HepG2 (cell line): ENCODE data around the gene ABAT. TPM values are rescaled to one million over a fixed set of nuclear protein-coding genes. Genes with fewer than 3 reads are reported as not detected.

Experiments
- ATAC-seq: fragments of 200-7000 bp; cut with Tn5 transposase; 3 replicates; pipeline ENCODE4 v1.9.1; 2020; ENCODE audit warnings: mild to moderate bottlenecking, moderate library complexity
- BruUV-seq: library from RNA; stranded (reverse); fragments of 400-500 nt; replicated peaks from 2 replicates; lab custom pipeline; 2021; lab: Mats Ljungman, UMichigan
- CTCF ChIA-PET: fragments of 300-600 bp; formaldehyde crosslinking; extraction: SDS; loops from one replicate; lab custom pipeline; 2021; ENCODE audit warnings: low total read pairs, inconsistent platforms, low intra/inter-chr PET ratio; lab: Yijun Ruan, JAX
- POLR2A ChIA-PET: fragments of 350-600 bp; sonication (Branson Sonifier 250); formaldehyde crosslinking; loops from one replicate; lab custom pipeline; 2020; ENCODE audit warnings: antibody characterized with exemption, inconsistent platforms; lab: Yijun Ruan, JAX
- DNase-seq: peaks from one replicate; pipeline ENCODE4 v3.0.0-alpha.2; 2015; ENCODE audit warnings: low spot score
- FAIRE-seq: peaks from 3 replicates; lab custom pipeline; 2011; peaks lifted over from hg19 to GRCh38; lab: Jason Lieb, UNC
- H2AFZ ChIP-seq: one replicate; pipeline ENCODE4 v1.6.1; 2011; ENCODE audit warnings: low read length, inconsistent platforms
- H3K27ac ChIP-seq: fragments of 300-600 bp; 3 replicates; pipeline ENCODE4 v1.8.0; 2011; ENCODE audit warnings: mixed run types, mild to moderate bottlenecking, mixed read lengths, low read length, inconsistent platforms; ENCODE audit not compliant: insufficient read depth; ENCODE audit errors: extremely low read length
- H3K27me3 ChIP-seq, 2 experiments: fragments of 200-600 bp in 1 of 2; 2 replicates in 1 of 2; 3 replicates in 1 of 2; pipeline versions ENCODE4 v1.6.0 to v1.8.0; 2011; ENCODE audit warnings: low read length in 2 of 2, mild to moderate bottlenecking in 2 of 2, moderate library complexity in 2 of 2, inconsistent platforms in 1 of 2; ENCODE audit not compliant: insufficient read depth in 2 of 2, control insufficient read depth in 1 of 2
- H3K36me3 ChIP-seq, 2 experiments: fragments of 200-600 bp in 1 of 2; replicated peaks in 1 of 2; 2 replicates in 1 of 2; 3 replicates in 1 of 2; pipeline versions ENCODE4 v1.5.1 to v1.8.0; 2011; ENCODE audit warnings: low read length in 2 of 2, inconsistent platforms in 1 of 2; ENCODE audit not compliant: insufficient read depth in 2 of 2, control insufficient read depth in 1 of 2
- H3K4me1 ChIP-seq: 2 replicates; pipeline ENCODE4 v1.5.1; 2012; ENCODE audit warnings: low read length, inconsistent platforms; ENCODE audit not compliant: insufficient read depth
- H3K4me2 ChIP-seq: 2 replicates; pipeline ENCODE4 v1.6.0; 2011; ENCODE audit warnings: low read depth, low read length, inconsistent platforms
- H3K4me3 ChIP-seq, 3 experiments: fragments of 200-600 bp in 1 of 3; sonication (generic), shearing (Covaris generic) in 1 of 3; replicated peaks in 1 of 3; 2 replicates each; pipeline ENCODE4 v1.5.1; 2011 to 2016; ENCODE audit warnings: low read length in 3 of 3, inconsistent platforms in 2 of 3, low read depth in 2 of 3, mild to moderate bottlenecking in 2 of 3, control low read depth in 1 of 3, mixed read lengths in 1 of 3; ENCODE audit not compliant: insufficient read depth in 1 of 3
- H3K79me2 ChIP-seq: one replicate; pipeline ENCODE4 v1.6.1; 2011; ENCODE audit warnings: low read length, inconsistent platforms; ENCODE audit not compliant: insufficient read depth
- H3K9ac ChIP-seq: 2 replicates; pipeline ENCODE4 v1.6.0; 2011; ENCODE audit warnings: mild to moderate bottlenecking, low read depth, low read length, inconsistent platforms; ENCODE audit not compliant: insufficient read depth
- H3K9me3 ChIP-seq: 2 replicates; pipeline ENCODE4 v1.5.1; 2012; ENCODE audit warnings: mild to moderate bottlenecking, low read length
- H4K20me1 ChIP-seq: 2 replicates; pipeline ENCODE4 v1.6.0; 2011; ENCODE audit warnings: inconsistent platforms, mild to moderate bottlenecking, low read length, moderate library complexity; ENCODE audit not compliant: insufficient read depth
- HOXA5 ChIP-seq: sonication (generic); formaldehyde crosslinking; IDR thresholded peaks from 2 replicates; pipeline ENCODE4 v1.4.0; 2020; ENCODE audit warnings: missing genetic modification reagents
- NFYB ChIP-seq: sonication (generic); formaldehyde crosslinking; IDR thresholded peaks from 2 replicates; pipeline ENCODE4 v1.4.0; 2020; ENCODE audit warnings: missing genetic modification reagents
- PHF5A ChIP-seq: IDR thresholded peaks from one replicate; pipeline ENCODE4 v1.6.1; 2018; ENCODE audit warnings: low read depth, missing genetic modification reagents; ENCODE audit not compliant: unreplicated experiment
- ZNF326 ChIP-seq: sonication (generic); formaldehyde crosslinking; IDR thresholded peaks from 2 replicates; pipeline ENCODE4 v1.4.0; 2020; ENCODE audit warnings: missing genetic modification reagents, borderline replicate concordance
- ZNF816 ChIP-seq: sonication (generic); formaldehyde crosslinking; IDR thresholded peaks from 2 replicates; pipeline ENCODE4 v1.8.0; 2022; ENCODE audit warnings: missing genetic modification reagents, mild to moderate bottlenecking, borderline replicate concordance
- WGBS: methylation state at CpG from one replicate; pipeline ENCODE4 v1.1.6; 2017; ENCODE audit warnings: low lambda C conversion rate; 5-methylcytosine and 5-hydroxymethylcytosine counted together
- in situ Hi-C: cut with HindIII; loops from 2 replicates; pipeline ENCODE4 v1.10.0; 2017; ENCODE audit warnings: low pct_unique_long_range_greater_than_20kb; ENCODE audit not compliant: extremely low pct_ligation_motif_present
- intact Hi-C: fragments of 100-400 bp; cut with micrococcal nuclease; formaldehyde crosslinking; loops from one replicate; pipeline ENCODE4 v1.10.0; 2022; ENCODE audit not compliant: unreplicated experiment
- polyA plus RNA-seq, 8 experiments: library from polyadenylated mRNA; depleted of rRNA in 3 of 8; stranded (reverse) in 7 of 8; unstranded in 1 of 8; fragments of >200 nt; fragmentation: Illumina TruSeq in 4 of 8; extraction: Trizol in 4 of 8; gene quantifications; 2 replicates each; pipeline versions ENCODE4 v1.2.1 to v1.2.3, GENCODE V29; 2011 to 2016; ENCODE audit warnings: low read depth in 4 of 8, missing spikeins in 1 of 8, mixed read lengths in 1 of 8; ENCODE audit not compliant: insufficient read depth in 1 of 8
- total RNA-seq, 5 experiments: library from RNA; depleted of rRNA; stranded (reverse); fragments of >200 nt; fragmentation: Illumina TruSeq; extraction: Trizol; gene quantifications; 2 replicates each; pipeline ENCODE4 v1.2.3, GENCODE V29; 2016; ENCODE audit warnings: low read depth in 1 of 5
- TF ChIP-seq, protein P1 (sequence below): sonication (generic); formaldehyde crosslinking; IDR thresholded peaks from 2 replicates; pipeline ENCODE4 v1.8.0; 2022; ENCODE audit warnings: missing genetic modification reagents, mild to moderate bottlenecking, moderate library complexity, borderline replicate concordance
- TF ChIP-seq, protein P2 (sequence below): sonication (generic); formaldehyde crosslinking; IDR thresholded peaks from 2 replicates; pipeline ENCODE4 v1.8.0; 2022; ENCODE audit warnings: mild to moderate bottlenecking, missing genetic modification reagents, moderate library complexity
- TF ChIP-seq, protein P3 (sequence below): sonication (generic); formaldehyde crosslinking; IDR thresholded peaks from 2 replicates; pipeline ENCODE4 v1.5.0; 2020; ENCODE audit warnings: mild to moderate bottlenecking, missing genetic modification reagents, borderline replicate concordance

ABAT gene
- total and polyA plus RNA-seq, 2 of the 13 experiments (the other 11 are each of a cell fraction or from before 2014, with no cell fraction given), result 47.6 to 97.3 TPM

DNA sequence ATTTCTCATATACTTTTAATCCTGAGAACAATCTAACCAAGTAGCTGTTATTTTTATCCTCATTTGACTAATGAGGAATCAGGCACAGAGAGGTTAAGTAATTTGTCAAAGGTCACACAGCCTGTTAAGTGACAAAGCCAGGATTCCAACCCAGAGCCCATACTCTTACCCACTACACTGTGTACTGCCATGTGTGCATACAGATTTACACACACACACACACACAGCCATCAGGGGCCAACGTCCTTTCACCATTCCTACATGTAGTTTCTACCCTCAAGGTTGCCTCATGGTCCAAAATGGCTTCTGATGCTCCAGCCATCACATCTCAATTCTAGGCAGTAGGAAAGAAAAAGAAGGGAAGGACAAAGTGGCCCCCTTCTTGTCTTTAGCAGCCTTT lies 100.9 kb downstream of the ABAT start (continued):
- TF ChIP-seq ZNF816 (CRISPR knock-in tag), result no peak
- TF ChIP-seq, protein P1, sequence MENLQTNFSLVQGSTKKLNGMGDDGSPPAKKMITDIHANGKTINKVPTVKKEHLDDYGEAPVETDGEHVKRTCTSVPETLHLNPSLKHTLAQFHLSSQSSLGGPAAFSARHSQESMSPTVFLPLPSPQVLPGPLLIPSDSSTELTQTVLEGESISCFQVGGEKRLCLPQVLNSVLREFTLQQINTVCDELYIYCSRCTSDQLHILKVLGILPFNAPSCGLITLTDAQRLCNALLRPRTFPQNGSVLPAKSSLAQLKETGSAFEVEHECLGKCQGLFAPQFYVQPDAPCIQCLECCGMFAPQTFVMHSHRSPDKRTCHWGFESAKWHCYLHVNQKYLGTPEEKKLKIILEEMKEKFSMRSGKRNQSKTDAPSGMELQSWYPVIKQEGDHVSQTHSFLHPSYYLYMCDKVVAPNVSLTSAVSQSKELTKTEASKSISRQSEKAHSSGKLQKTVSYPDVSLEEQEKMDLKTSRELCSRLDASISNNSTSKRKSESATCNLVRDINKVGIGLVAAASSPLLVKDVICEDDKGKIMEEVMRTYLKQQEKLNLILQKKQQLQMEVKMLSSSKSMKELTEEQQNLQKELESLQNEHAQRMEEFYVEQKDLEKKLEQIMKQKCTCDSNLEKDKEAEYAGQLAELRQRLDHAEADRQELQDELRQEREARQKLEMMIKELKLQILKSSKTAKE (CRISPR knock-in tag), result 0 out of 2 replicates have a peak, but pooled peaks have one; percentile 23

DNA sequence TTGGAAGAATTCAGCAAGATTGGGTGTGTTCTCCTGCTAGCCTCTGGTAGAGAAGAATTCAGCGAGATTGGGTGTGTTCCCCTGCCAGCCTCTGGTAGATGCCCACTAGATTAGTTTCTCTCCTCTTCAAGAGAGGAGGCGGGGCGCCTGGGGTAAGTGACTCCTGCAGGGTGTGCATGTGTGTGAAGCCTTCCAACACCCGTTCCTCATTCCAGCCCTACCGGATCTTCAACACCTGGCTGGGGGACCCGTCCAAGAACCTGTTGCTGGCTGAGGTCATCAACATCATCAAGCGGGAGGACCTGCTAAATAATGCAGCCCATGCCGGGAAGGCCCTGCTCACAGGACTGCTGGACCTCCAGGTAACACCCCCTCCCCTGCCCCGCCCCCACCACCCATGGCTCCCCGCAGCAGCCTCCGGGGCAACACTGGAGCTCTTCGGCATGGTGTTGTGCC lies 101.7 kb downstream of the ABAT start:
- intact Hi-C loops (no loop called here), in situ Hi-C loops (no loop called here)
- Histone ChIP-seq H3K27ac (no peak overlapping the region), H4K20me1 (no peaks in the 10 kb centered on the region), H3K79me2 (no peaks in the 10 kb centered on the region), H3K9ac (no peak overlapping the region), H3K36me3 (peaks cover 46 to 76% of the 10 kb centered on the region in 2 experiments), H2AFZ (no peak overlapping the region), H3K4me2 (no peak overlapping the region), H3K4me1 (no peaks in the 10 kb centered on the region), H3K9me3 (no peaks in the 10 kb centered on the region), H3K27me3 (no peaks in the 10 kb centered on the region), H3K4me3 (no peak overlapping the region)
- FAIRE-seq (no peak), ATAC-seq (no peak), DNase-seq (no peak)
- TF ChIP-seq HOXA5 (CRISPR knock-in tag), result no peak
- no peak for TF ChIP-seq NFYB (CRISPR knock-in tag)
- TF ChIP-seq, protein P2, sequence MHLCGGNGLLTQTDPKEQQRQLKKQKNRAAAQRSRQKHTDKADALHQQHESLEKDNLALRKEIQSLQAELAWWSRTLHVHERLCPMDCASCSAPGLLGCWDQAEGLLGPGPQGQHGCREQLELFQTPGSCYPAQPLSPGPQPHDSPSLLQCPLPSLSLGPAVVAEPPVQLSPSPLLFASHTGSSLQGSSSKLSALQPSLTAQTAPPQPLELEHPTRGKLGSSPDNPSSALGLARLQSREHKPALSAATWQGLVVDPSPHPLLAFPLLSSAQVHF (CRISPR knock-in tag), result no peak
- TF ChIP-seq, protein P3, sequence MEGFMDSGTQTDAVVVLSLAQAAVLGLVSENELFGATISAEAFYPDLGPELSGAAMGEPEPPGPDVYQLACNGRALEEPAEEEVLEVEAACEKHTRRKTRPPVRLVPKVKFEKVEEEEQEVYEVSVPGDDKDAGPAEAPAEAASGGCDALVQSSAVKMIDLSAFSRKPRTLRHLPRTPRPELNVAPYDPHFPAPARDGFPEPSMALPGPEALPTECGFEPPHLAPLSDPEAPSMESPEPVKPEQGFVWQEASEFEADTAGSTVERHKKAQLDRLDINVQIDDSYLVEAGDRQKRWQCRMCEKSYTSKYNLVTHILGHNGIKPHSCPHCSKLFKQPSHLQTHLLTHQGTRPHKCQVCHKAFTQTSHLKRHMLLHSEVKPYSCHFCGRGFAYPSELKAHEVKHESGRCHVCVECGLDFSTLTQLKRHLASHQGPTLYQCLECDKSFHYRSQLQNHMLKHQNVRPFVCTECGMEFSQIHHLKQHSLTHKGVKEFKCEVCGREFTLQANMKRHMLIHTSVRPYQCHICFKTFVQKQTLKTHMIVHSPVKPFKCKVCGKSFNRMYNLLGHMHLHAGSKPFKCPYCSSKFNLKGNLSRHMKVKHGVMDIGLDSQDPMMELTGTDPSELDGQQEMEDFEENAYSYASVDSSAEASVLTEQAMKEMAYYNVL (CRISPR knock-in tag), result no peak
- no peak for TF ChIP-seq ZNF326 (CRISPR knock-in tag)
- no peak for TF ChIP-seq PHF5A (CRISPR knock-in tag)
- BruUV-seq, result no TSS peak
- ChIA-PET CTCF (no interaction called here), POLR2A (no interaction called here)
- 98% methylated on average over 12 of the region's 12 CpGs for WGBS
